ENCODE data around the gene FES.
"Not testable (repeated sequence)": the region's sequence is repeated elsewhere in the genome, so short reads cannot be mapped to it uniquely, and the experiment has no call there.

The FES gene

DNA sequence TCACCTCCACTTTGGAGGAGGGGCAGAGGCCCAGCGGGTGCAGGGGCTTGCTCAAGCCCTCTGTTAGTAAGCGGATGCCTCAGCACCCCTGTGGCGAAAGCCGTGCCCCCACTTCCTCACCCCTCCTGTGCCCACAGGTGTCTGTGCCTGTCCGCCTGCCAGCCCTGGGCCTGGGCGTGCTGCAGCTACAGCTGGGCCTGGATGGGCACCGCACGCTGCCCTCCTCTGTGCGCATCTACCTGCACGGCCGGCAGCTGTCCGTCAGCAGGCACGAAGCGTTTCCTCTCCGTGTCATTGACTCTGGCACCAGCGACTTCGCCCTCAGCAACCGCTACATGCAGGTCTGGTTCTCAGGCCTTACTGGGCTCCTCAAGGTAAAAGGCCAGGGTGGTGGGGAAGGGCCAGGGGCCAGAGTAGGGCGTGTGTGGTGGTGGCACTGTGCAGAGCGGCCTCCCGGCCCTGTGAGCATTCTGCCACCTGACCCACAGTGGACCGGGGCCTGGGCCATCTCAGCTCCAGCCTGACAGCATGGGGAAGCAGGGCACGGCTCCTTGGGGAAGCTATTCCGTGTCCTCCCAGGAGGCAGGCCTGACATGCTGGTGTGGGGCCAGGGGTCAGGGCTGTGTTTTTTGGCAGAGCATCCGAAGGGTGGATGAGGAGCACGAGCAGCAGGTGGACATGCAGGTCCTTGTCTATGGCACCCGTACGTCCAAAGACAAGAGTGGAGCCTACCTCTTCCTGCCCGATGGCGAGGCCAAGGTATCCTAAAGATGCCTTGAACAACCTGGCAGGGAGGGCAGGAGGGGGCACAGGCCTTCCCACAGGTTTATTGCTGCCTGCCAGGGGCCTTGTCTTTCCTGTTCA is 27.8 kb downstream of the FES start:
- no peak for DNase-seq

DNA sequence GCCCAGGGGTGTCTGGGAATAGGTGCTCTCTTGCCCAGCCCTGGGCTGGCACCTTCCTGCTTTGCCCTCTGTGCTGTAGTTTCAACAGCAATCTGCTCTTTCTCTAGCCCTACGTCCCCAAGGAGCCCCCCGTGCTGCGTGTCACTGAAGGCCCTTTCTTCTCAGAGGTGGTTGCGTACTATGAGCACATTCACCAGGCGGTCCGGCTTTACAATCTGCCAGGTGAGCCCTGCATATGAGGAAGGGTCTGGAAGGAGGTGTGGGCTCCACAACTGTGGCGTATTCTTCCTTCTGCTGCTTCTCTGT is 28.4 kb downstream of the FES start:
- no peak for DNase-seq

GRCh38 chr15:90913398-90913944 is 29.2 kb downstream of the FES start:
- DNase-seq, result no peak

GRCh38 chr15:90914305-90915080 is 30.2 kb downstream of the FES start:
- no peak for DNase-seq

GRCh38 chr15:90915216-90915807 is 31.0 kb downstream of the FES start:
- no peak for DNase-seq

GRCh38 chr15:90915808-90916440 is 31.6 kb downstream of the FES start:
- no peak for DNase-seq

GRCh38 chr15:90916461-90916860 is 32.2 kb downstream of the FES start:
- no peak for DNase-seq

GRCh38 chr15:90917569-90917968 is 33.3 kb downstream of the FES start:
- DNase-seq, result no peak

- no peak for DNase-seq
Measured at GRCh38 chr15:90918034-90918788, 33.9 kb downstream of the FES start.

GRCh38 chr15:90918835-90919234 is 34.5 kb downstream of the FES start:
- DNase-seq, result no peak

- no peak for DNase-seq
Measured at GRCh38 chr15:90921887-90922286, 37.6 kb downstream of the FES start.

DNA sequence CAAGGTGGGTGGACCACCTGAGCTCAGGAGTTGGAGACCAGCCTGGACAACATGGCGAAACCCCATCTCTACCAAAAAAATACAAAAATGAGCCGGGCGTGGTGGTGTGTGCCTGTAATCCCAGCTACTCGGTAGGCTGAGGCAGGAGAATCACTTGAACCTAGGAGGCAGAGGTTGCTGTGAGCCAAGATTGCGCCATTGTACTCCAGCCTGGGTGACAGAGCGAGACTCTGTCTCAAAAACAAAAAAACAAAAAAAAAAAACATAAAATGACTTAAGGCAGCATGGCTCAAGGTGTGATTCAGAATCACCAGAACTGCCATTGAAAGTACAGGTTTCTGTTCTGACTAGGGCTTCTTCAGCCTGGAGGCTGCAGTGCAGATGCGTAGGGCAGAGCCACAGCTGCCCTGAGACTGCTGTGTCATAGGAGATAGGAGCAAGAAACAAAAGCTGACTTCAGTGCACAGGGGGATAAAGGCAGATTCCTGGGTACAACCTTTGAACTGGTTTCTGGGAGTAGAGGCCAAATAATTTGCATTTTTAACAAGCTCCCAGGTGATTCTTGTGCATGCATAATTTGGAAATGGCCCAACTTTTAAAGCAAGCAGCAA is 38.5 kb downstream of the FES start:
- not testable (repeated sequence) for DNase-seq

- no peak for DNase-seq
Measured at GRCh38 chr15:90924375-90924774, 40.1 kb downstream of the FES start.

DNA sequence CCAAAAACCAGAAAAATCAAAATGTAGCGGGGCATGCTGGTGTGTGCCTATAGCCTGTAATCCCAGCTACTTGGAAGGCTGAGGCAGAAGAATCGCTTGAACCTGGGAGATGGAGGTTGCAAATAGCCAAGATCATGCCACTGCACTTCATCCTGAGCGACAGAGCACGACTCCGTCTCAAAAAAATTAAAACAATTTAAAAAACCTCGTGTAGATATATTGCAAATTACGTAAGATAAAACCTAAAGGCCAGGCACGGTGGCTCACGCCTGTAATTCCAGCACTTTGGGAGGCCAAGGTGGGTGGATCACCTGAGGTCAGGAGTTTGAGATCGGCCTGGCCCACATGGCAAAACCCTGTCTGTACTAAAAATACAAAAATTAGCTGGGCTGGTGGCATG is 42.5 kb downstream of the FES start:
- DNase-seq, result not testable (repeated sequence)

DNA sequence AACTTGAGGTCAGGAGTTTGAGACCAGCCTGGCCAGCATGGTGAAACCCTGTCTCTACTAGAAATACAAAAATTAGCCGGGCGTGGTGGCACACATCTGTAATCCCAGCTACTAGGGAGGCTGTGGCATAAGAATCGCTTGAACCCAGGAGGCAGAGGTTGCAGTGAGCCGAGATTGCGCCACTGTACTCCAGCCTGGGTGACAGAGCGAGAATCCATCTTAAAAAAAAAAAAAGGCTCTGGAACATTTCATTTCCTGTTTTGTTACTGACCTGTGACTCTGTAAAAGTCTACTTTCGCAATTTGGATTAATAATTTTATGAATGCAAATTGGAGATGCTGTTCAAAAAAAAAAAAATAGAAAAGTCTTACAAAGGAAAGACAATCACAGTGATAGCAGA is 43.8 kb downstream of the FES start:
- not testable (repeated sequence) for DNase-seq

GRCh38 chr15:90929246-90930019 is 45.1 kb downstream of the FES start:
- DNase-seq, result no peak

GRCh38 chr15:90930861-90931574 is 46.7 kb downstream of the FES start:
- no peak for DNase-seq

DNA sequence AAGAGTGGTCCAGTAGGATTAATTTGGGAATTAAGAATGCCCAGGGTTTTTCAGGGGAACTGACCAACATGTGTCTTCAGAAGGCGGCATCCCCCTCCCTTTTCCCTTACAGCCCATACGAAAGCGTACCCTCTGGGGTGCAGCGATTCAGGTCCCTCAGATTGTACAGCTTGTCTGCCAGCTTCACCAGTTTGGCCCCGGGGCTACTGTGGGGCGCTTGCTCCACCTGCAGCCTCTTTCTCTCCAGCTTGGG is 47.2 kb downstream of the FES start:
- no peak for DNase-seq

GRCh38 chr15:90931828-90932659 is 47.7 kb downstream of the FES start, which contains the start of gene HDDC3:
Gene HDDC3 (minus strand): TSS chr15:90932549. CDS start chr15:90932540, 9 bp downstream.
- DNase-seq, result peak; percentile 78

GRCh38 chr15:90932660-90932991 is 48.3 kb downstream of the FES start:
- DNase-seq, result no peak
